A673 (cell line): Measurements from ENCODE around the gene ZNF684. TPM values are rescaled to one million over a fixed set of nuclear protein-coding genes. Genes with fewer than 3 reads are reported as not detected.

ENCODE experiments used
- BruUV-seq: library from RNA; stranded (reverse); fragments of 400-500 nt; replicated peaks from 2 replicates; lab custom pipeline; 2021; lab: Mats Ljungman, UMichigan
- CTCF ChIA-PET: fragments of 300-600 bp; sonication (Branson Sonifier 250); formaldehyde crosslinking; loops from one replicate; lab custom pipeline; 2022; ENCODE audit warnings: antibody characterized with exemption; lab: Charles Lee
- POLR2A ChIA-PET: fragments of 300-600 bp; sonication (Branson Sonifier 250); formaldehyde crosslinking; loops from one replicate; lab custom pipeline; 2022; ENCODE audit warnings: antibody characterized with exemption; ENCODE audit not compliant: low non-redundant PET; lab: Charles Lee
- DNase-seq: peaks from one replicate; pipeline ENCODE4 v3.0.0-alpha.2; 2015; ENCODE audit warnings: low spot score
- H3K27ac ChIP-seq: fragments of 200-600 bp; sonication (generic); 2 replicates; pipeline ENCODE4 v1.5.1; 2016; ENCODE audit warnings: mixed run types, low read depth, mild to moderate bottlenecking, mixed read lengths, antibody characterized with exemption, low read length; ENCODE audit not compliant: poor library complexity, severe bottlenecking
- H3K27me3 ChIP-seq: fragments of 200-600 bp; sonication (generic); replicated peaks from 2 replicates; pipeline ENCODE4 v1.6.1; 2017; ENCODE audit warnings: mixed run types, low read depth, mild to moderate bottlenecking, mixed read lengths, antibody characterized with exemption, low read length; ENCODE audit not compliant: insufficient read depth, poor library complexity
- H3K36me3 ChIP-seq: fragments of 200-600 bp; sonication (generic); 2 replicates; pipeline ENCODE4 v1.6.1; 2016; ENCODE audit warnings: mixed run types, mild to moderate bottlenecking, mixed read lengths, antibody characterized with exemption, low read length; ENCODE audit not compliant: insufficient read depth, poor library complexity, severe bottlenecking
- H3K4me1 ChIP-seq: fragments of 200-600 bp; sonication (generic); 2 replicates; pipeline ENCODE4 v1.6.1; 2017; ENCODE audit warnings: mixed run types, mild to moderate bottlenecking, mixed read lengths, antibody characterized with exemption, low read length; ENCODE audit not compliant: insufficient read depth, poor library complexity, severe bottlenecking
- H3K4me3 ChIP-seq: fragments of 200-600 bp; sonication (generic); 2 replicates; pipeline ENCODE4 v1.5.1; 2016; ENCODE audit warnings: low read depth, mixed run types, mild to moderate bottlenecking, mixed read lengths, low read length; ENCODE audit not compliant: poor library complexity, severe bottlenecking
- H3K9me3 ChIP-seq: fragments of 200-600 bp; sonication (generic); 2 replicates; pipeline ENCODE4 v1.6.1; 2016; ENCODE audit warnings: mixed run types, low read depth, mild to moderate bottlenecking, mixed read lengths, antibody characterized with exemption, low read length; ENCODE audit not compliant: poor library complexity, severe bottlenecking
- EZH2 ChIP-seq: fragments of 200-600 bp; sonication (generic); IDR thresholded peaks from 2 replicates; pipeline ENCODE4 v1.6.1; 2017; ENCODE audit warnings: borderline replicate concordance, low read depth, mild to moderate bottlenecking, mixed read lengths, antibody characterized with exemption, low read length; ENCODE audit not compliant: poor library complexity, severe bottlenecking
- intact Hi-C: fragments of 100-400 bp; cut with micrococcal nuclease; formaldehyde crosslinking; loops from one replicate; pipeline ENCODE4 v1.10.0; 2022; ENCODE audit not compliant: unreplicated experiment
- total RNA-seq: library from RNA; stranded (reverse); gene quantifications from 2 replicates; pipeline ENCODE4 v1.2.3, GENCODE V29; 2021
- TF ChIP-seq, protein P1 (sequence below): fragments of 300-800, 200-600 bp; sonication (generic); conservative IDR thresholded peaks from 2 replicates; pipeline ENCODE4 v1.5.1; 2017; ENCODE audit warnings: low read depth, mild to moderate bottlenecking, antibody characterized with exemption, low read length, moderate library complexity, mixed read lengths

The ZNF684 gene
- total RNA-seq, 1 experiment from 2014 or later, result 11.3 TPM

DNA sequence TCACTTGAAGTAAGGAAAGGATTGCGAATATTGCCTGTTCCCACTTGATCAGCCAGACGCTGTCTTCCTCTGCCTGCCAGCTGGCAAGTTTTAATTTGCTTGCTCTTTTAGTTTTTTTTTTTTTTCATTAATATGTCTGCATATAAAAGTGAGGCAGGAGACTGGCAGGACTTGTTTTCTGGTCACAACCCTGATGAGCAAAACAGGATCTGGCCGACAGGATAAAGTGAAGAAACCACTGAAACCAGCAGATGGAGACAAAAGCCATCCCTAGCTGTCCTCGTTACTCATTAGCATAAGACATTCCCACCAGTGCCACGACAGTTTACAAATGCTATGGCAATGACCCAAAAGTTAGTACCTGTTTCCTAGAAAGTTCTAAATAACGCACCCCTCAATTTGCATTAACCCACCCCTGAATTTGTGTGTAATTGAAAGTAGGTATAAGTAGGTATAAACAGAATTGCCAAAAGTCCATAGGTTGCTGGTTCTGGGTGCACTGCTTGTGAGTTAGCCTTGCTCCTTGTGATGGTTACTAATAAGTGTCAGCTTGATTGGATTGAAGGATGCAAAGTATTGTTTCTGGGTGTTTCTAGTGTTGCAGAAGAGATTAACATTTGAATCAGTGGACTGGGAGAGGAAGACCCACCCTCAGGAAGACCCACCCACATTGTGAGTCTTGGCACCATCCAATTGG lies 60.8 kb downstream of the ZNF684 start:
- intact Hi-C loops, result loop anchor here (1.0 kb wide), 2 partner anchors 258 to 360 kb away; no protein-coding TSS in a partner anchor

DNA sequence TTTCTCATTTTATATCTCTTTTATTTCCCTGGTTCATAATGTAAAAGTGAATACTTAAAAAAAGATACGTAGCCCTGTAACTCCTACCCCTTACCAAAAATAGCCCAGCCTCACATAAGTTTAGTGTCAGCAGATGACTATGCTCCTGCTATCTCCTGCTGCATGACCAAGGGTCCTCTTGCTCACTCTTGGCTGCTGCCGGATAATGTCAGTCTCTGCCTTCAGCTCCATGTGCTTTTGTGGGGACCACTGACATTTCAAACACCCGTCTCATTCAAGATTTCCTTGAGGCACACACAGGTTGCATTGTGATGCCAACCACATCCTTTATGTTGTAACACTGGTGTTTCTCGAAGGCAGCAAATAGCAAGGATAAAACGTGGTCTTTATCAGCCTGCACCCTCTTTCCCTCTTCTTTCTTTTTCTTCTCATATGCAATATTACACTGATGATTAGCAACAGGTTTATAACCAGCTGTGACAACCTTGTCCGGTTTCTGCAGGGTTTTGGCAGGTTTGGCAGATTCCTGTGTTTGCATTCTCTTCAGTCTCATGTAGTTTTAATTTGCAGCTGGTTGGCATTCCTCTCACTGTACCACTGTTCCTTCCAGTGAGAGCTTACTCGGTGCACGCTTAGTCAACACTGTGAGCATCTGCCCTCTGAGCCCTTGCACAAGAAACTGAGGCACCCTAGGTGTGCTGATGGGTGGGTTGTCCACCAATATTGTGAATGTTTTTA lies 62.2 kb downstream of the ZNF684 start:
- no peaks in the 10 kb centered on the region for H3K9me3 ChIP-seq
- H3K27ac ChIP-seq, result no peak overlapping the region
- DNase-seq, result no peak
- ChIA-PET POLR2A (no interaction called here), CTCF (no interaction called here)
- intact Hi-C loops, result no loop called here
- H3K4me1 ChIP-seq, result no peaks in the 10 kb centered on the region
- no peaks in the 10 kb centered on the region for H3K27me3 ChIP-seq
- H3K4me3 ChIP-seq, result no peak overlapping the region
- no TSS peak for BruUV-seq
- TF ChIP-seq EZH2, result no peak
- TF ChIP-seq, protein P1, sequence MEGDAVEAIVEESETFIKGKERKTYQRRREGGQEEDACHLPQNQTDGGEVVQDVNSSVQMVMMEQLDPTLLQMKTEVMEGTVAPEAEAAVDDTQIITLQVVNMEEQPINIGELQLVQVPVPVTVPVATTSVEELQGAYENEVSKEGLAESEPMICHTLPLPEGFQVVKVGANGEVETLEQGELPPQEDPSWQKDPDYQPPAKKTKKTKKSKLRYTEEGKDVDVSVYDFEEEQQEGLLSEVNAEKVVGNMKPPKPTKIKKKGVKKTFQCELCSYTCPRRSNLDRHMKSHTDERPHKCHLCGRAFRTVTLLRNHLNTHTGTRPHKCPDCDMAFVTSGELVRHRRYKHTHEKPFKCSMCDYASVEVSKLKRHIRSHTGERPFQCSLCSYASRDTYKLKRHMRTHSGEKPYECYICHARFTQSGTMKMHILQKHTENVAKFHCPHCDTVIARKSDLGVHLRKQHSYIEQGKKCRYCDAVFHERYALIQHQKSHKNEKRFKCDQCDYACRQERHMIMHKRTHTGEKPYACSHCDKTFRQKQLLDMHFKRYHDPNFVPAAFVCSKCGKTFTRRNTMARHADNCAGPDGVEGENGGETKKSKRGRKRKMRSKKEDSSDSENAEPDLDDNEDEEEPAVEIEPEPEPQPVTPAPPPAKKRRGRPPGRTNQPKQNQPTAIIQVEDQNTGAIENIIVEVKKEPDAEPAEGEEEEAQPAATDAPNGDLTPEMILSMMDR, result no peak
- no peaks in the 10 kb centered on the region for H3K36me3 ChIP-seq

More for the DNA sequence above, 60.8 kb downstream of the ZNF684 start:
- H3K27me3 ChIP-seq, result no peaks in the 10 kb centered on the region
- no peaks in the 10 kb centered on the region for H3K36me3 ChIP-seq
- TF ChIP-seq EZH2, result no peak
- TF ChIP-seq, protein P1, result peak; percentile 76
- no peaks in the 10 kb centered on the region for H3K9me3 ChIP-seq
- peak; percentile 62 for DNase-seq
- ChIA-PET CTCF (interaction anchor here (0.7 to 1.0 kb wide), 4 partner anchors 33 to 705 kb away, joined by 3 to 5 read pairs (median 3); no protein-coding TSS in a partner anchor), POLR2A (no interaction called here)
- no TSS peak for BruUV-seq
- H3K27ac ChIP-seq, result no peak overlapping the region
- no peaks in the 10 kb centered on the region for H3K4me1 ChIP-seq
- no peak overlapping the region for H3K4me3 ChIP-seq

DNA sequence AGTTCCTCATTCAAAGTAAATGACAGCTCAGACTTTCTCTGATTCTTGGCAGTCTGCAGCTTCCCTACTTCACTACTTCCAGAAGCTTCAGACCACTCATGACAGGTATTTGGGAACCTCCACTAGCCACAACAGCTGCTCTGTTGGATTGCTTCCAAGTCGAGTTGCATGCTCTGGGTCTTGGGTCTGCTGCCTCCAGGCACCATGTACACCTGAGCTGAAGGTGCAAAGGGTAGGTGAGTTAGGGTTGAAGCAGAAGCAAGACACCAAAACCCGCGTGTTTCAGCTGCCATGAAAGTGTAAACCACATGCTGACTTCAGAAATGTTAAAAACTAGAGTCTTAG lies 62.7 kb downstream of the ZNF684 start:
- Histone ChIP-seq H3K9me3 (no peaks in the 10 kb centered on the region), H3K27me3 (no peaks in the 10 kb centered on the region), H3K36me3 (no peaks in the 10 kb centered on the region), H3K27ac (no peak overlapping the region), H3K4me3 (no peak overlapping the region), H3K4me1 (no peaks in the 10 kb centered on the region)
- ChIA-PET POLR2A (no interaction called here), CTCF (no interaction called here)
- intact Hi-C loops, result no loop called here
- TF ChIP-seq, protein P1, result no peak
- TF ChIP-seq EZH2, result no peak
- DNase-seq, result no peak
- no TSS peak for BruUV-seq
